ENCODE results near the gene TRIO. TPM values are rescaled to one million over a fixed set of nuclear protein-coding genes. Genes with fewer than 3 reads are reported as not detected.

The TRIO gene
- total and polyA plus RNA-seq, 3 experiments from 2014 or later = 0.89 to 4.4 (median 4.2) TPM

DNA sequence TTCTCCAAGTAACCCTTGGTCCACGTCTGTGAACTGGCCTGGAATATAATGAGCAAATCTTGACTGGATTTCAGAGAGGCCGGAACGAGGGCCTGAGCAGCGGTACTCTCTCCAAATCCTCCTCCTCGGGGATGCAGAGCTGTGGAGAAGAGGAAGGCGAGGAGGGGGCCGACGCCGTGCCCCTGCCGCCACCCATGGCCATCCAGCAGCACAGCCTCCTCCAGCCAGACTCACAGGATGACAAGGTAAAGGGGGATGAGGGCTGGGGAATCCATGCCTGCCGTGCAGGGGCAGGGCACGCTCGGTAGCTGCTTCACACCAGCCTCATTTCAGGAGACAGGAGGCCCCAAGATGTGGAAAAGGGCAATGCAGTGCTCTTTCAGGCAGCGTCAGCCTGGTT lies 319.5 kb downstream of the TRIO start:
- Histone ChIP-seq H3K4me1 (ENCODE audit: insufficient read depth, low read length) (no peaks in the 10 kb centered on the region), H3K27ac (ENCODE audit: low read depth, low read length) (no peak overlapping the region), H3K27me3 (ENCODE audit: insufficient read depth, low read length, poor library complexity, severe bottlenecking) (no peaks in the 10 kb centered on the region), H3K36me3 (ENCODE audit: insufficient read depth, low read length) (no peaks in the 10 kb centered on the region), H3K9me3 (ENCODE audit: low read length) (no peaks in the 10 kb centered on the region), H3K4me3 (ENCODE audit: low read length) (no peak overlapping the region)
- no peaks in the 10 kb centered on the region for H3K36me3 Mint-ChIP-seq
- H3K9me3 Mint-ChIP-seq = peaks cover 0 to 3% (median 0%) of the 10 kb centered on the region in 5 donors
- no peak overlapping the region for H3K27ac Mint-ChIP-seq
- DNase-seq = no peak
- H3K27me3 Mint-ChIP-seq = peaks cover 0 to 1% of the 10 kb centered on the region in 2 donors
- no peaks in the 10 kb centered on the region for H3K4me1 Mint-ChIP-seq
- no peak overlapping the region for H3K4me3 Mint-ChIP-seq
- ChIA-PET CTCF (interaction anchor here (1.3 kb wide), 1 partner anchor 13 kb away, joined by 4 read pairs; no protein-coding TSS in a partner anchor), POLR2A (no interaction called here)

DNA sequence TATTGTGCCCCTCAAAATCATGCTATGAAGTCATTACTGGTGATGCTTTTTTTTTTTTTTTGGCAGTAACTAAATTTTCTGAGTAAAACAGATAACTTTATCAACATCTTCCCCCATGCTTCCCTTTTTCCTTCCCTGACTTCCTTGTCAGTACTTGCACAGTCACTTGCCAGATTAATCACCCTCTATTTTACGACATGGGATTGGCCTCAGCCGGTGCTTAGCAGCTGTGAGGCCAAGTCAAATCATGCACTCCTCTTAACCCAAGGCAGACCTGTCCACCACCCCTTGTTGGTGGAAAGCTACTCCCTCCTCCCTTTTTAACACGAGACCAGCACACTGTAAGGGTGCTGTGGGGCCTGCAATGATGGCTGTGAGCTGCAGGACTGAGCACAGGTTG lies 320.5 kb downstream of the TRIO start:
- Histone ChIP-seq H3K27ac (ENCODE audit: low read depth, low read length) (no peak overlapping the region), H3K36me3 (ENCODE audit: insufficient read depth, low read length) (no peaks in the 10 kb centered on the region), H3K4me3 (ENCODE audit: low read length) (no peak overlapping the region), H3K27me3 (ENCODE audit: insufficient read depth, low read length, poor library complexity, severe bottlenecking) (no peaks in the 10 kb centered on the region), H3K9me3 (ENCODE audit: low read length) (no peaks in the 10 kb centered on the region), H3K4me1 (ENCODE audit: insufficient read depth, low read length) (no peaks in the 10 kb centered on the region)
- Mint-ChIP-seq H3K27me3 (no peaks in the 10 kb centered on the region), H3K4me3 (no peak overlapping the region), H3K36me3 (no peaks in the 10 kb centered on the region), H3K4me1 (no peaks in the 10 kb centered on the region), H3K27ac (no peak overlapping the region), H3K9me3 (no peaks in the 10 kb centered on the region)
- POLR2A ChIA-PET = no interaction called here
- no peak for DNase-seq
- CTCF ChIA-PET = interaction anchor here (0.7 kb wide), 1 partner anchor 107 kb away, joined by 4 read pairs; no protein-coding TSS in a partner anchor

DNA sequence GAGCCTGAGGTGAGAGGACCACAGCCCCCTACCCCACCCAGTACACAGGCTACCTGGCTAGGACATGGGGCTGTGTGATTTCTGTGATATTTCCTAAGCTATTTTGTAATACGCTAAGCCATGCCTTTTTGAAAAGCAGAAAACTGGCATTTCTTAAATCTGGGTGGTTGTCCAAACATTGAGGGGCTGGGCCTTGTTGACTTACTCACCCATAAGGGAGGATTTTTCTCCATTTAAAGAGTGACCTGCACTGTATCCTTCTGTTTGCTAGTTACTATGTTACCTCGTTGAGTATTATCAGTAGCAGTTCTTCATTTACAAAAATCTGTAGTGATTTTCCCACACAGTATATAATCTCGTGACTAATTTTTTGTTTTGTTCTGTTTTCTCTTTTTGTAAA lies 321.0 kb downstream of the TRIO start:
- Mint-ChIP-seq H3K9me3 (no peaks in the 10 kb centered on the region), H3K4me1 (no peaks in the 10 kb centered on the region), H3K27ac (no peak overlapping the region), H3K27me3 (no peaks in the 10 kb centered on the region), H3K36me3 (no peaks in the 10 kb centered on the region), H3K4me3 (no peak overlapping the region)
- Histone ChIP-seq H3K4me1 (ENCODE audit: insufficient read depth, low read length) (no peaks in the 10 kb centered on the region), H3K36me3 (ENCODE audit: insufficient read depth, low read length) (no peaks in the 10 kb centered on the region), H3K9me3 (ENCODE audit: low read length) (no peaks in the 10 kb centered on the region), H3K4me3 (ENCODE audit: low read length) (no peak overlapping the region), H3K27ac (ENCODE audit: low read depth, low read length) (no peak overlapping the region), H3K27me3 (ENCODE audit: insufficient read depth, low read length, poor library complexity, severe bottlenecking) (no peaks in the 10 kb centered on the region)
- POLR2A ChIA-PET = no interaction called here
- DNase-seq = no peak
- CTCF ChIA-PET = no interaction called here

DNA sequence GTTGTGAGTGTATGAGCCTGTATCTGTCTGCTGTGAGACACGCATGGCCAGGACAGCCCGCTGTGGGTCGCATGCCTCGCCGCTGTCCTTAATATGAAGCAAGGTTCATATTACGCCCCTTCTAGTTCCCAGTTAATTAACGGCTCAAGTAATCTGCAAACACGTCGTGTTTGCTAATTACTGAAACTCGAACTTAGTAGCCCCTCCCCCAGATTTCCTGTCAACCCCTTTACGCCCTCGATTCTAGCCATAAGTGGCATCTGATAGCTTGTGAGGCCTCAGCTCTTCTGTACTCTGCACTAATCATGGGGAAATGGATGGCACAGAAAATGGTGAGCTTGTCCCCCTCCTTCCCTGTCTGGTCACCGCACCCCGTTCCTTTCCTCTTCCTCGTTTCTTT lies 321.5 kb downstream of the TRIO start:
- Histone ChIP-seq H3K27me3 (ENCODE audit: insufficient read depth, low read length, poor library complexity, severe bottlenecking) (no peaks in the 10 kb centered on the region), H3K4me1 (ENCODE audit: insufficient read depth, low read length) (no peaks in the 10 kb centered on the region), H3K4me3 (ENCODE audit: low read length) (no peak overlapping the region), H3K36me3 (ENCODE audit: insufficient read depth, low read length) (no peaks in the 10 kb centered on the region), H3K27ac (ENCODE audit: low read depth, low read length) (no peak overlapping the region), H3K9me3 (ENCODE audit: low read length) (no peaks in the 10 kb centered on the region)
- Mint-ChIP-seq H3K36me3 (no peaks in the 10 kb centered on the region), H3K4me1 (no peaks in the 10 kb centered on the region), H3K27ac (no peak overlapping the region), H3K9me3 (no peaks in the 10 kb centered on the region), H3K4me3 (no peak overlapping the region), H3K27me3 (no peaks in the 10 kb centered on the region)
- CTCF ChIA-PET = no interaction called here
- DNase-seq = no peak
- POLR2A ChIA-PET = no interaction called here

DNA sequence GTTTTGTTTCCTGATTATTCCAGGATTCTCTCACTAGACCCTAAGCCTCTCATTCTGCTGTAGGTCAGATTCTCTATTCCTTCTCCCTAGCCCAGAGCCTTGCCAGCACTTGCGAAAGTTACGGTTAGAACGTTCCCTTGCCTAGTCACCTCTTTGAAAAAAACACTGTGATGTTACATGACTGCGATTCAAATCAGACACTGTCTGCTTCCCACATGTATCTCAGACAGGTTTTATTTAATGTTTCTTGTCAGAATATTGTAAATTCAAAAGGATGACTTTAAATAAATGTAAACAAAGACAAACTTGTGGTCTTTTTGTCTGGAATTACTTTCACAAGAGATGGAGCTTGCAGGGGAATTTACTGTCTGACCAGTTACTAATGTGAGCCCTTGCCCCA lies 322.0 kb downstream of the TRIO start:
- Mint-ChIP-seq H3K9me3 (no peaks in the 10 kb centered on the region), H3K27ac (peak overlapping the region in 2 of 8 donors; percentile 14), H3K27me3 (no peaks in the 10 kb centered on the region), H3K36me3 (no peaks in the 10 kb centered on the region), H3K4me3 (no peak overlapping the region), H3K4me1 (no peaks in the 10 kb centered on the region)
- Histone ChIP-seq H3K27ac (ENCODE audit: low read depth, low read length) (no peak overlapping the region), H3K9me3 (ENCODE audit: low read length) (no peaks in the 10 kb centered on the region), H3K27me3 (ENCODE audit: insufficient read depth, low read length, poor library complexity, severe bottlenecking) (no peaks in the 10 kb centered on the region), H3K4me3 (ENCODE audit: low read length) (no peak overlapping the region), H3K36me3 (ENCODE audit: insufficient read depth, low read length) (no peaks in the 10 kb centered on the region), H3K4me1 (ENCODE audit: insufficient read depth, low read length) (no peaks in the 10 kb centered on the region)
- POLR2A ChIA-PET = no interaction called here
- CTCF ChIA-PET = no interaction called here
- no peak for DNase-seq

DNA sequence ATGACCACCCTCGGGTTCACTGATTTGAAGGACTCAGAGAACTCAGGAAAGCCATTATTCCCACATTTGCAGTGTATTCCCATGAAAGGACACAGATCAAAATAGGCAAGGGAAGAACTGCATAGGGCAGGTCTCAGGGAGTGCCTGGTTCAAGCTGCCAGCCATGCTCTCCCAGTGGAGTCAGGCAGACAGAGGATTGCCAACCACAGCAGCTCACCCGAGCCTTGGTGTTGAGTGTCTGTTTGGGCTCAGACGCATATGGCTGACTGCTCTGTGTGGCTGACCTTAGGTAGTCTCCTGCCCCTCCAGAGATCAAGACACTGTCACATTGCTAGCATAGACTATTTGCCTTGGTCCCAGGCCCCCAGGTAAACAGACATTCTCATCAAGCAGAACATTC lies 322.6 kb downstream of the TRIO start:
- H3K9me3 Mint-ChIP-seq = no peaks in the 10 kb centered on the region
- no peak for DNase-seq
- H3K27ac Mint-ChIP-seq = no peak overlapping the region
- H3K27me3 ChIP-seq (ENCODE audit: insufficient read depth, low read length, poor library complexity, severe bottlenecking) = no peaks in the 10 kb centered on the region
- no peaks in the 10 kb centered on the region for H3K36me3 ChIP-seq (ENCODE audit: insufficient read depth, low read length)
- no peaks in the 10 kb centered on the region for H3K36me3 Mint-ChIP-seq
- CTCF ChIA-PET = no interaction called here
- POLR2A ChIA-PET = no interaction called here
- no peak overlapping the region for H3K4me3 Mint-ChIP-seq
- no peaks in the 10 kb centered on the region for H3K9me3 ChIP-seq (ENCODE audit: low read length)
- H3K27me3 Mint-ChIP-seq = no peaks in the 10 kb centered on the region
- H3K4me3 ChIP-seq (ENCODE audit: low read length) = no peak overlapping the region
- no peaks in the 10 kb centered on the region for H3K4me1 ChIP-seq (ENCODE audit: insufficient read depth, low read length)
- H3K27ac ChIP-seq (ENCODE audit: low read depth, low read length) = no peak overlapping the region
- H3K4me1 Mint-ChIP-seq = no peaks in the 10 kb centered on the region

DNA sequence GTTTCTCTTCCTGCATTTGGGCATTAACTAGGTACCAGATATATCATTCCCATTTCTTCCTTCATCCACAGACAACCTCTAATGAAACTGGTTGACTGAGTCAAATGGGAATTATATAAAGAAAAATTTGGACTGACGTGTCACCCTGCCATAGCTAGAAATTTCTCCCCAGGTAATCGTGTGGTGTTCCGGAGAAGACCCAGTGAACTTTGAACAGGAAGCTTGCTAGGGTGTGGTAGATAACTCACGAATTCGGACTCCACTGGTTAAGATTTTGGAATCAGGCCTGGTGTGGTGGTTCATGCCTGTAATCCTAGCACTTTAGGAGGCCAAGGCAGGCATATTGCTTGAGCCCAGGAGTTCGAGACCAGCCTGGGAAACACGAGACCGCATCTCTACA lies 324.1 kb downstream of the TRIO start:
- Mint-ChIP-seq H3K4me1 (no peaks in the 10 kb centered on the region), H3K4me3 (no peak overlapping the region), H3K27ac (no peak overlapping the region), H3K36me3 (no peaks in the 10 kb centered on the region), H3K27me3 (no peaks in the 10 kb centered on the region), H3K9me3 (no peaks in the 10 kb centered on the region)
- no peak overlapping the region for H3K27ac ChIP-seq (ENCODE audit: low read depth, low read length)
- no peaks in the 10 kb centered on the region for H3K4me1 ChIP-seq (ENCODE audit: insufficient read depth, low read length)
- H3K4me3 ChIP-seq (ENCODE audit: low read length) = no peak overlapping the region
- H3K9me3 ChIP-seq (ENCODE audit: low read length) = no peaks in the 10 kb centered on the region
- no peak for DNase-seq
- POLR2A ChIA-PET = no interaction called here
- no peaks in the 10 kb centered on the region for H3K27me3 ChIP-seq (ENCODE audit: insufficient read depth, low read length, poor library complexity, severe bottlenecking)
- CTCF ChIA-PET = no interaction called here
- H3K36me3 ChIP-seq (ENCODE audit: insufficient read depth, low read length) = no peaks in the 10 kb centered on the region

DNA sequence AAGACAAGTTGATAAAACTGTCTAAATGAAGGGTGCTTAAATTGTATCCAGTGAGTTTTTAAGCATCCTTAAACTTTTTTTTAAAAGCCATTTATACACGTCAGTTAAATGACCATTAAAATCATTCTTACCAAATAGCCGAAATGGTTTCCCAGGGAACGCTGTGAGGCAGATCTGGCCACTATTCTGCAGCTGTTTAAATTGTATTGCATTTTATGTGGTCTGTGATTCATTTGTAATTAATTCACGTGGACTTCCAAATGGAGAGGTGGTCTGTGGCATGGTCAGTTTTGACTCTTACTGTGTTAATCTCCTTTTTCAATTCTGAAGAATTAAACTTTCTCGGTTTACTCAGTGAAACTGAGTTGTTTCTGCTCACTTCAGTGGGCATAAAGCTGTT lies 324.7 kb downstream of the TRIO start:
- Histone ChIP-seq H3K36me3 (ENCODE audit: insufficient read depth, low read length) (no peaks in the 10 kb centered on the region), H3K27ac (ENCODE audit: low read depth, low read length) (no peak overlapping the region), H3K27me3 (ENCODE audit: insufficient read depth, low read length, poor library complexity, severe bottlenecking) (no peaks in the 10 kb centered on the region), H3K4me3 (ENCODE audit: low read length) (no peak overlapping the region), H3K9me3 (ENCODE audit: low read length) (no peaks in the 10 kb centered on the region), H3K4me1 (ENCODE audit: insufficient read depth, low read length) (no peaks in the 10 kb centered on the region)
- no peak for DNase-seq
- no peak overlapping the region for H3K4me3 Mint-ChIP-seq
- H3K27me3 Mint-ChIP-seq = no peaks in the 10 kb centered on the region
- ChIA-PET POLR2A (no interaction called here), CTCF (no interaction called here)
- no peak overlapping the region for H3K27ac Mint-ChIP-seq
- H3K36me3 Mint-ChIP-seq = no peaks in the 10 kb centered on the region
- no peaks in the 10 kb centered on the region for H3K4me1 Mint-ChIP-seq
- H3K9me3 Mint-ChIP-seq = no peaks in the 10 kb centered on the region

All from CD8-positive, alpha-beta memory T cell (primary cell).